HEK293 (cell line): ENCODE data around the gene FOXC1.

Experiments
- CTCF ChIA-PET: fragments of 350-600 bp; formaldehyde crosslinking; extraction: SDS; loops from one replicate; lab custom pipeline; 2021; ENCODE audit warnings: antibody characterized with exemption; lab: Yijun Ruan, JAX
- POLR2A ChIA-PET: fragments of 300-600 bp; formaldehyde crosslinking; extraction: SDS; loops from one replicate; lab custom pipeline; 2020; ENCODE audit warnings: antibody characterized with exemption, inconsistent platforms; lab: Yijun Ruan, JAX
- H3K27ac ChIP-seq: fragments of 200-500 bp; sonication (Bioruptor generic); 2 replicates; pipeline ENCODE4 v1.5.1; 2014; ENCODE audit warnings: low read depth, low read length, control low read depth, inconsistent platforms; ENCODE audit errors: extremely low read depth
- H3K36me3 ChIP-seq, 2 experiments: fragments of 200-500 bp in 1 of 2; sonication (Bioruptor generic) in 1 of 2; 1 replicate in 1 of 2; 2 replicates in 1 of 2; pipeline ENCODE4 v1.5.1; 2014 to 2017; ENCODE audit warnings: inconsistent platforms in 2 of 2, low read length in 2 of 2; ENCODE audit not compliant: control insufficient read depth in 2 of 2, insufficient read depth in 1 of 2
- H3K4me1 ChIP-seq: fragments of 200-500 bp; sonication (Bioruptor generic); 2 replicates; pipeline ENCODE4 v1.5.1; 2014; ENCODE audit warnings: mild to moderate bottlenecking, low read length, inconsistent platforms; ENCODE audit not compliant: control insufficient read depth, insufficient read depth
- H3K4me3 ChIP-seq: 2 replicates; pipeline ENCODE4 v1.5.1; 2011; ENCODE audit warnings: low read depth, mild to moderate bottlenecking, control low read depth, low read length, moderate library complexity
- H3K9me3 ChIP-seq: fragments of 200-500 bp; sonication (Bioruptor generic); 2 replicates; pipeline ENCODE4 v1.5.1; 2014; ENCODE audit warnings: low read depth, low read length, inconsistent platforms; ENCODE audit not compliant: control insufficient read depth, insufficient read depth
- GLIS2 ChIP-seq: fragments of 450-650 bp; formaldehyde crosslinking; IDR thresholded peaks from 2 replicates; pipeline ENCODE4 v1.5.1; 2016; ENCODE audit warnings: missing biosample characterization, missing genetic modification characterization
- HOXA7 ChIP-seq: sonication (generic); formaldehyde crosslinking; IDR thresholded peaks from 2 replicates; pipeline ENCODE4 v1.8.1; 2022; ENCODE audit warnings: missing genetic modification reagents, borderline replicate concordance
- KLF9 ChIP-seq: fragments of 450-650 bp; formaldehyde crosslinking; IDR thresholded peaks from 2 replicates; pipeline ENCODE4 v1.5.1; 2016; ENCODE audit warnings: missing biosample characterization, missing genetic modification characterization, low read depth
- MYNN ChIP-seq: fragments of 450-650 bp; formaldehyde crosslinking; IDR thresholded peaks from 2 replicates; pipeline ENCODE4 v1.5.1; 2016; ENCODE audit warnings: missing biosample characterization, missing genetic modification characterization, borderline replicate concordance
- SCRT2 ChIP-seq: fragments of 450-650 bp; formaldehyde crosslinking; IDR thresholded peaks from 2 replicates; pipeline ENCODE4 v1.5.1; 2016; ENCODE audit warnings: missing biosample characterization, missing genetic modification characterization
- SP2 ChIP-seq: fragments of 450-650 bp; formaldehyde crosslinking; IDR thresholded peaks from 2 replicates; pipeline ENCODE4 v1.5.1; 2016; ENCODE audit warnings: missing biosample characterization, missing genetic modification characterization
- SP3 ChIP-seq: fragments of 450-650 bp; formaldehyde crosslinking; IDR thresholded peaks from 2 replicates; pipeline ENCODE4 v1.5.1; 2016; ENCODE audit warnings: missing biosample characterization, missing genetic modification characterization
- ZBTB11 ChIP-seq: fragments of 450-650 bp; formaldehyde crosslinking; conservative IDR thresholded peaks from 2 replicates; pipeline ENCODE4 v1.5.1; 2016; ENCODE audit warnings: low read depth, missing biosample characterization, missing genetic modification characterization
- ZBTB8A ChIP-seq: fragments of 450-650 bp; formaldehyde crosslinking; IDR thresholded peaks from 2 replicates; pipeline ENCODE4 v1.5.1; 2016; ENCODE audit warnings: missing biosample characterization, missing genetic modification characterization
- ZFP37 ChIP-seq: fragments of 450-650 bp; formaldehyde crosslinking; IDR thresholded peaks from 2 replicates; pipeline ENCODE4 v1.5.1; 2016; ENCODE audit warnings: missing biosample characterization, missing genetic modification characterization
- ZNF184 ChIP-seq: fragments of 450-650 bp; IDR thresholded peaks from 2 replicates; pipeline ENCODE4 v1.5.1; 2018; ENCODE audit warnings: missing biosample characterization, mild to moderate bottlenecking, missing genetic modification characterization
- ZNF24 ChIP-seq: fragments of 450-650 bp; formaldehyde crosslinking; IDR thresholded peaks from 2 replicates; pipeline ENCODE4 v1.5.1; 2016; ENCODE audit warnings: missing biosample characterization, missing genetic modification characterization
- ZNF280C ChIP-seq: fragments of 450-650 bp; formaldehyde crosslinking; IDR thresholded peaks from 2 replicates; pipeline ENCODE4 v1.5.1; 2016; ENCODE audit warnings: missing biosample characterization, missing genetic modification characterization
- ZNF341 ChIP-seq: fragments of 450-650 bp; formaldehyde crosslinking; IDR thresholded peaks from 2 replicates; pipeline ENCODE4; 2016; ENCODE audit warnings: low read depth, missing biosample characterization, missing genetic modification characterization
- ZNF416 ChIP-seq: fragments of 450-650 bp; formaldehyde crosslinking; IDR thresholded peaks from 2 replicates; pipeline ENCODE4 v1.5.1; 2016; ENCODE audit warnings: missing biosample characterization, missing genetic modification characterization
- ZNF529 ChIP-seq: fragments of 450-650 bp; formaldehyde crosslinking; IDR thresholded peaks from 2 replicates; pipeline ENCODE4 v1.5.1; 2017; ENCODE audit warnings: missing genetic modification characterization, missing biosample characterization; ENCODE audit not compliant: insufficient replicate concordance
- ZNF585B ChIP-seq: fragments of 450-650 bp; formaldehyde crosslinking; IDR thresholded peaks from 2 replicates; pipeline ENCODE4 v1.5.1; 2016; ENCODE audit warnings: missing biosample characterization, missing genetic modification characterization
- ZNF768 ChIP-seq: fragments of 450-650 bp; formaldehyde crosslinking; IDR thresholded peaks from 2 replicates; pipeline ENCODE4 v1.5.1; 2018; ENCODE audit warnings: missing biosample characterization, mild to moderate bottlenecking, missing genetic modification characterization
- ZNF791 ChIP-seq: fragments of 450-650 bp; formaldehyde crosslinking; IDR thresholded peaks from 2 replicates; pipeline ENCODE4 v1.5.1; 2016; ENCODE audit warnings: missing biosample characterization, missing genetic modification characterization

Gene FOXC1

GRCh38 chr6:1593958-1594314 is 15.8 kb upstream of the FOXC1 start:
- no peaks in the 10 kb centered on the region for H3K36me3 ChIP-seq
- CTCF ChIA-PET: interaction anchor here (0.6 to 2.0 kb wide), 5 partner anchors 758 to 1156 kb away, joined by 3 to 9 read pairs (median 6); partner anchors contain the start of gene MYLK4
- TF ChIP-seq ZNF529 (tag by site-specific recombination): no peak
- no peak for TF ChIP-seq ZBTB8A
- TF ChIP-seq GLIS2 (tag by site-specific recombination): no peak
- no peak overlapping the region for H3K4me3 ChIP-seq
- POLR2A ChIA-PET: no interaction called here
- H3K27ac ChIP-seq: no peak overlapping the region
- H3K4me1 ChIP-seq: peaks cover 15% of the 10 kb centered on the region
- H3K9me3 ChIP-seq: no peaks in the 10 kb centered on the region

- CTCF ChIA-PET: interaction anchor here (0.6 to 4.6 kb wide), 11 partner anchors 85 to 1196 kb away, joined by 3 to 43 read pairs (median 5); partner anchors contain the start of gene MYLK4
- no peak overlapping the region for H3K4me3 ChIP-seq
- no peaks in the 10 kb centered on the region for H3K36me3 ChIP-seq
- peaks cover 15% of the 10 kb centered on the region for H3K4me1 ChIP-seq
- POLR2A ChIA-PET: no interaction called here
- no peaks in the 10 kb centered on the region for H3K9me3 ChIP-seq
- no peak overlapping the region; the same call in 1 of the 2 replicates for H3K27ac ChIP-seq
- no peak for TF ChIP-seq ZBTB8A
- no peak for TF ChIP-seq ZNF184 (tag by site-specific recombination)
- no peak for TF ChIP-seq ZNF280C (tag by site-specific recombination)
Measured at GRCh38 chr6:1594445-1595200, 15.1 kb upstream of the FOXC1 start.

GRCh38 chr6:1595271-1596087 is 14.2 kb upstream of the FOXC1 start:
- Histone ChIP-seq H3K4me3 (no peak overlapping the region), H3K27ac (no peak overlapping the region; the same call in 1 of the 2 replicates), H3K9me3 (no peaks in the 10 kb centered on the region), H3K4me1 (peaks cover 23% of the 10 kb centered on the region), H3K36me3 (no peaks in the 10 kb centered on the region)
- CTCF ChIA-PET: interaction anchor here (0.6 to 4.6 kb wide), 44 partner anchors 8 to 1251 kb away, joined by 3 to 43 read pairs (median 5); partner anchors contain the start of gene MYLK4
- POLR2A ChIA-PET: interaction anchor here (3.3 kb wide), 1 partner anchor 15 kb away, joined by 24 read pairs; the partner anchor contains the start of gene FOXC1
- TF ChIP-seq ZNF529 (tag by site-specific recombination): no peak
- no peak for TF ChIP-seq KLF9
- peak; percentile 81 for TF ChIP-seq ZNF341 (tag by site-specific recombination)

GRCh38 chr6:1596088-1596852 is 13.4 kb upstream of the FOXC1 start:
- Histone ChIP-seq H3K4me3 (peak overlapping the region; percentile 5), H3K36me3 (no peaks in the 10 kb centered on the region), H3K27ac (peak overlapping the region; percentile 90), H3K9me3 (no peaks in the 10 kb centered on the region), H3K4me1 (peaks cover 31% of the 10 kb centered on the region)
- CTCF ChIA-PET: interaction anchor here (0.5 to 4.6 kb wide), 77 partner anchors 9 to 1534 kb away, joined by 3 to 43 read pairs (median 3); partner anchors contain the start of gene MYLK4
- POLR2A ChIA-PET: interaction anchor here (3.3 kb wide), 1 partner anchor 14 kb away, joined by 24 read pairs; the partner anchor contains the start of gene FOXC1
- TF ChIP-seq MYNN (tag by site-specific recombination): no peak
- TF ChIP-seq ZNF416 (tag by site-specific recombination): no peak
- TF ChIP-seq ZNF791 (tag by site-specific recombination): no peak
- TF ChIP-seq SP2: no peak
- no peak for TF ChIP-seq ZFP37
- TF ChIP-seq SCRT2 (tag by site-specific recombination): no peak
- TF ChIP-seq ZNF585B (tag by site-specific recombination): no peak
- no peak for TF ChIP-seq ZNF24 (tag by site-specific recombination)
- no peak for TF ChIP-seq HOXA7 (CRISPR knock-in tag)
- no peak for TF ChIP-seq ZNF768
- no peak for TF ChIP-seq SP3 (tag by site-specific recombination)
- TF ChIP-seq ZBTB11 (tag by site-specific recombination): no peak
